GM18861 (cell line): ENCODE results near the gene ATP7B.

Experiments used
- ATAC-seq: cut with Tn5 transposase; IDR thresholded peaks from one replicate; pipeline ENCODE4 v1.9.1; 2021; ENCODE audit not compliant: unreplicated experiment

Gene ATP7B

DNA sequence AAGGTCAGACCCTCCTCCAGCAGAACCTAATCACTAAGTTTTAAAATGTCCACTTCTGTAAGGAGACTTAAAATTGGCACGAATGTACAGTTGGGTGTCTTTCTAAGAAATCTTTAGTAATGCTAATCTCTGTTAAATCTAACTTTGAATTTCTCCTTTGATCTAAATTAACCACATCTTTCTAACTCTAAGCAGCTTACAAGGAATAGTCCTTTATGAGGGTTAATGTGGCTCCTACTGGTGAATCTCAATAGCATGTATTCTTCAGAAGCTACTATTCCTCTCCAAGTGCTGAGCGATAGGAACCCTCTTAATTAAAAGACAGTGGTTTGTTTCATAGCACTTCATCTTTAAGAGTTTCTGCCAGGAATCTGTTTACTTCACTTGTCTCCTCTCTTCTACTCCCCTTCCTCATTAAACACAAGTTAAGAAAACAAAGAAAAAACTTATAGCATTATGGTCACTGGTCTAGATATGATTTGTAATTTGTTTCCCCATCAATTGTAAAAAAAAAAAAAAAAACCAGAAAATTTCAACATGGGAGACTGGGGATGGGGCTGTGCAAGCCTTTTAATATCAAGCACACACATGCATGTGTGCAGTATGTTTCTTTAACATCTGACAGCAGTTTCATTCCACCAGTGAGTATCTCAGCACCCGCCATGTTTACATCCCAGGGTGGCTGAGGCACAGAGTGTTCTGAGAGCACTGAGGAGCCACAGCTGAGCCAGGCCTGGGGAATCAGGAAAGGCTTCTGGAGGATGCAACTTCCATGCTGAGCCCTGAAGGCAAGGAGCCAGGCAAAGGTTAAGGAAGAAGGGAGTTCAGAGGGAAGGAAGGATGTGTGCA lies 57.7 kb downstream of the ATP7B start:
- ATAC-seq: no peak

DNA sequence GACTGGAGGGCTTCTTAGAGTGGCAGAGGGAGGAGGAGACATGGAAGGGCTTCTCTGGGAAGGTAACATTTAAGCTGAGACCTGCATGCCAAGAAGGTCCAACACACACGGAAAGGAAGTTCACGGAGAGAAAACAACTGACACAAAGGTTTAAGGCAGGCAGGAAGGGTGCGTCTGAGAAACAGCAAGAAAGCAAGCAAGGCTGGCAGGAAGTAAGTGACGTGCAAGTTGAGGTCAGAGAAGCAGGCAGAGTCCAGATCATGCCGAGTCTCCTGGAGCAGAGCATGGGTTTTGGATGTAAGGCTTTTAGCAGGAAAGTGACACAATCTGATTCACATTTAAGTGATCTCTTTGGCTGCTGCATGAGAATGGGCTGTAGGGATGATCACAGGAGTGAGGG lies 60.5 kb downstream of the ATP7B start:
- ATAC-seq: no peak

DNA sequence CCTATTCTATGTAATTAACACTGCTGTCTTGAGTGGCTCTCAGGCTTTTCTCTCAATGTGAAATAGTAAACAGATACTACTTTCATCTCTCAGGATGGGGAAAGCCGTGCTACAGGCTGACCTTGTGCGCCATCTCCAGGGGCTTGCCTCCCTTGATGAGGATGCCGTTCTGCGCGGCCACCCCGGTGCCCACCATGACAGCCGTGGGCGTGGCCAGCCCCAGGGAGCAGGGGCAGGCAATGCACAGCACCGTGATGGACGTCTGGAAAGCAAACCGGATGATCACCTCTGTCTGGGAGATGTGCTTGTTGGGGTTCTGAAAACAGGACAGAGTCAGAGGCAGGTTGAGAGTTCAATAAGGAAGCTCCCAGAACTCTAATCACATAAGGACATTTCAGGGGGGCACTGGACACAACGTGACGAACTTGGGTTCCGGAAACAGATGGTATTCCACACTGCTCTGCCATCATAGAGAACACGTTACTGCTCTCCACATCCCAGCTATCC lies 65.0 kb downstream of the ATP7B start:
- no peak for ATAC-seq

DNA sequence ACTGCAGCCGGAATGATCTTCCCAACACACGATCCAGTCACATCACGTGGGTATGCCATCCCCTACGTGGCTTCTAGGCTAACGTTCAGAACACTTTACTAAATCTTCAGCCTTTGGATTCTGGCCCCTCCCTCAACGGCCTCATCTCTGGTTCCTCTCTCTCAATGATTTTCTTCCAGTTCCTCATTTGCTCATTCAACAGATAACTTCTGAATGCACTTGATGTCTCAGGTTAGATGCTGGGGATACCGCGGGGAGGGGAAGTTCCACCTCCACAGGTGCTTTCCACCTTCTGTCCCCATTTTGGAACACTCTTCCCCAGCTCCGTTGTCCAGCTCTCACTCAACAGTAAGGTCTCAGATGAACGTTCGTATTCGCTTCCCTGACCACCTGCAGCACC lies 66.1 kb downstream of the ATP7B start:
- no peak for ATAC-seq

DNA sequence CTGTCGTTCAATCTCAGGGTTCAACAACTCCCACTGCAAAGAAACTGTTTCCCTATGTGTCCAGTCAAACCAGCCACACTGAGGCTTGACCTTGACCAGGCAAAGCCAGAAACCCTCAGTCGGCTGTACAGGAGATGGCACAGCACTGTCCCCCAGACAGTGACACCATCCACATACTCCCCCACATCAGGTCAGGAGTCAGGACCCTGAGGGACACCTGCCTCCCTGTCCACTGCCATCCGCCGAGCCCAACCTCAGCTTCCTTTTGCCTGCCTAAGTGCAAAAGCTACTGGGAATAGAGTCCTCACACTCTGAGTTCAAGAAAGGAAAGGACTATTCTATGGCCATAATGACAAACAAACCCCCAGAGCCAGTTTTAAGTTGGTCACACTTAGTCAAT lies 66.8 kb downstream of the ATP7B start:
- ATAC-seq: no peak

DNA sequence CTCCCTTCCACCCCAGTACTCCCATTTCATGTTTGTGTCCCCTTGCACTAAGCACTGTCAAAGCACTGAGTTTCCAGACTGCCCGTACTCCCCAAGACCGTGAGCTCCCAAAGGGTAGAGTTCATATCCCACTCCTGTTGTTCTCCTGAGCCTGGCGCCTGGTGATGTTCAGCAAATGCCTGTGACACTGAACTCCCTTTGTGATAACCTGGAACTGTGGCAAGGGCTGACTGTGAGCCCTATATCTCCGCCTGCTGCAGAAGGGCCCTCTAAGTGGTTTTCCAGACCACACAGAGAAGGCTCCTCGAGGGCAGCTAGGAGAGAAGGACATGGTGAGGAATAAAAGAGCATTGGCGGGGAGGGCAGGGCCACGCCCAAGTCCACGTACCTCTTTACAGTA lies 67.5 kb downstream of the ATP7B start:
- ATAC-seq: no peak

DNA sequence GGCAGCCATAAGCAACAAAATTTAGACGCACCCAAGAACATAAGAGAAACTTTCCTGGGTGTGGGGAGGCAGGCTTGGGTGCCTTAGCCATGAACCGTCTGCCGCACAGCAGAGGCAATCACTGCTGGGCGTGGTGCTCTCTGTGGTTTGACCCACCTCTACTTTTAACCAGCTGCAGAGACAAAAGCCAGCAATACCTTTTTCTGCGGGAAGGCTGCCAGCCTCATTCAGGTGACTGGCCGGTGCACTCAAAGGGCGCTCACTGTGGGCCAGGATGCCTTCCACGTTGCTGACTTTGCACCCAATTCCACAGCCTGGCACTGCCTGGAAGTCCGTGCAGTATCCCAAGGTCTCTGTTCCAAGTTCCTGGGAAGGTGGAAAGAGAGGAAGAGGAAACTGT lies 69.1 kb downstream of the ATP7B start:
- ATAC-seq: no peak

DNA sequence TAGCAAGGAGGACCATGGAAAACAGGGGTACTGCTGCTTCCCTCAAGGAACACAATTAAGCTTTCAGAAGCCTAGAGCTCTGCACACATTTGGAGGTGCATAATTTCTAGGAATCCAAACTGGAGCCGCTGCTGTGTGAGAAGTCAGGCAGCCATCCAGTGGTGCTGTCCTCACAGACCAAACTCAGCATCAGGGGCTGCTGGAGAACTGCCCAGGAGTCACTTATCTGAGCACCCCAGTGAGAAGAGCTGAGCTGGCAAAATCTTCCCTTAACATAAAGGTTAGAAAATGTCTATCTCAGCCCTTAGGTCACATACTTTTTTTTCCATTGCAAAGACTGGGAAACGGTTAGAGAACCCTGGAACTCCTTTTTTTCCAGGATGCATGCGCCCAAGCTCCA lies 72.8 kb downstream of the ATP7B start:
- ATAC-seq: no peak

DNA sequence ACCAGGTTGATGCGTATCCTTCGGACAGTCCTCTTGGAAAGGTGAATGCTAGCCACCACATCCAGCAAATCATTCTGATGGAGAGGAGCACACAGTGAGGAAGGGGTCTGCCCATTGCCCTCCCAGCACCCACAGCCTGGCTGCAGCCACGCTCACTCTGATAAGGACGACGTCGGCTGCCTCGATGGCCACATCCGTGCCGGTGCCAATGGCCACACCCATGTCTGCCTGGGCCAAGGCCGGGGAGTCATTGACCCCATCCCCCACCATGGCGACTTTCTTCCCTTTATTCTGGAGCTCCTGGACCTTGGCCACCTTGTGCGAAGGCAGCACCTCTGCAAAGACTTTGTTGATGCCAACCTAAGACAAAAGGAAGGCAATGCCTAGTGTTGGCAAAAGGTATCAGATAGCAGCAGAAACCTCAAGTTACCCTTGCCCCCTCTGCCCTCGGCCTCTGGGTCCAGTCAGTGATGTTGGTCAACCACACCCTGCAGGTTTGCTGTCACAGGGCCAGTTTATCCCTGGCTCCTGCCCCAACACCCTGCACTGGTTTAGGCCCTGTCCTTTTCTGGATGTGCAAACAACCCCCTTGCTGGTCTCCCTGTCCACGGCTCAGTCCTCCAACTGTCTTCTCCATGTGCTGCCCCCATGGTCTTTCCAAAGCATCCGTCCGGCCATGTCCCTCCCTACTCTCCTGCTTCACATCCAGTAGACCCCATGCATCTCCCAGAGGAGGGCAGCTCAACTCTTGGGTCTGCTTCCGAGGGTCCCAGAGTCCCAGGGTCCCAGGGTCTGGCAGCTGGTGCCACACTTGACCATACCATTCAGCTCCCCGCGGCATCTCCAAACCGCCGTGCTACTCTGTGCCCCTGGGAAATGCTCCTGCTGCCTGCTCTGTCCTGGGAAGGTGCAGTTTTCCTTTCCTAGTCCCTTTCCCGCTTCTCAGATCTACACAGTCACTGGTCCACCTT lies 73.6 kb downstream of the ATP7B start:
- ATAC-seq: no peak

DNA sequence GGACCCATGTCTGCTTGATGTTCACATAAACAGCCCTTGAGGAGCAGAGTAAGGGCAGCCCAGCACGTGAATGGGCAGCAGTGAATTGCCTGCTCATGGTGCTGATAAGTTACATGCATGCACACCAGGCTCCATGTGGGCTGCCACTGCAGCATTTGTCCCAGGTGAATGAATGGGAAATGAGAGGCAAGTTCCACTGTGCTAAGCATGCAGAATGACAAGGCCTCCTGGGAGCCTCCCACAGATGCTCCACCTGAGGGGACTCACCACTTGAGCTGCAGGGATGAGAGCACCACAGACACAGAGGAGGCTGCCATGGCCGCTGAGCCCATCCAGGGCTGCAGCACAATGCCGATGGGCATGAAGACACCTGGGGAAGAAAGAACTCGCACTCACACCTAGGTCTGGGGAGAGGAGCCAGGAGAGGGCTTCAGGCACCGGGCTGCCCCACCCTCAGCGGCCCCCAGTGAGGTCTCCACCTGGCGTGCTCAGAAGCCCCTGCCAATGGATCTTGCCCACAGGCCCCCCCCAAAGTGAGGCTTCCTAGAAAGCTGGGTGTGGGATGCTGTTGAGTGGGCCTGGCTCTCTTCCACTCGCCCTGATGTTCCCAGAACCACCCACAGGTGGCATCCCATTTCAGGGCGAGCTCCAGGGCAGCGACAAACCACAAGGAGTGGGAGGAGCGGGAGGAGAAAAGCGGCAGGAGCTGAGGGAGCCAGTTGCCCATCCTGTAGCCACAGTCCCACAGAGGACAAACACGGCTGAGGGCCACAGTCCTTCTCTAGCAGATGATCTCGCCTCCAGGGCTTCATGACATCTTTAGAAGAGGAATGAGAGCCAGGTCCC lies 75.7 kb downstream of the ATP7B start:
- no peak for ATAC-seq

DNA sequence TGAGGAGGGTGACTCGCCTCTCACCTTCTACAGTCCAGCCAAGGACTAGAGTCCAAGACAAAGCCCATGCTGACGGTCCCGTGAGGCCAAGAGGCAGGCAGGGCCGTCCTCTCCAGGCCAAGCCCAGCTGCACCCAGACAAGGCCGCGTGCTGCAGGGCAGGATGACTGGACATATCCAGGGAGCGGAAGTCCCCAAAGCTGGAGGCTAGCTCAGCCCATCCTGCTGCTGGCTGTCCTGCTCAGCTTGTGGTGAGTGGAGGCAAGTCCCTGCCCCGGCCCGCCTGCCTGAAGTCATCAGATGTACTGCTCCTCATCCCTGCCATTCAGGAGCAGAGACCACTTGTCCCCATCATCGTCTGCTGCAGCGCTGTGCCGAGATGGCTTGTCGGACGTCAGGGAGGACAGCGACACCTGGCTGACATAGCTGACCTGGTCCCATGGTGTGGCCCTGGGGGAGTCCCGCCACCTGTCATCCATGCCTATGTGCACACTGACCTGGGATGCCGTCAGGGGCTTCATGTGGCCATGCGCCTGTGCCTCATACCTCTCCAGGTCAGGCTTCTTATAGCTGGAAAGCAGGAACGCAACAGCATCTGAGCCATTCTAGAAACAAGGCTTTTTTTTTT lies 76.7 kb downstream of the ATP7B start:
- no peak for ATAC-seq

DNA sequence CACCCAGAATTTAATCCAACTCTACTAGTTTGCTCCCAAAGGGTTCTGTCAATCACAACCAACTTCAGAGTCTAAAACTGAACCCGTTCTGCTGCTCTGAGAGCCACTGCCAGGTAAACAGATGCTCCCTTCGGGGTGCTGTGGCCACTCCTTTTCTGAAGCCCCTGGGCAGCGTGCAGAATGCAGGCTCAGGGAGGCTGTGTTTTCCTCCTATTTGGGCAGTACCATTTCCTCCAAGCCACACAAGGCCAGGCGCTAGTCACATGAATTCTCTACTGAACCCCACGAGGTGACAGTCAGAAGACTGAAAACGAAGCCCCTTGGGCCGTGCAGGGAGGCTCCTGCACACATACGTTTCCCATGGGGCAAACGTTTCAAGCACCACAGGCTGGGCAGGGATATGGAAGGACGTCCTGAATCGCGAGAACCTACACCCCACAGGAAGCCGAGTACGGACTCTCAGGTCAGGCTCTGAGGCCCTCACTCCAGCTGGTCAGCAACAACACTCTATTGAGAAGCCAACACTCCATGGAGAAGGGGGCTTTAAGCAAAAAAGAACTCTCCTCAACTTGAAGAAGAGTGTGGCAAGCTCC lies 77.7 kb downstream of the ATP7B start:
- ATAC-seq: no peak

DNA sequence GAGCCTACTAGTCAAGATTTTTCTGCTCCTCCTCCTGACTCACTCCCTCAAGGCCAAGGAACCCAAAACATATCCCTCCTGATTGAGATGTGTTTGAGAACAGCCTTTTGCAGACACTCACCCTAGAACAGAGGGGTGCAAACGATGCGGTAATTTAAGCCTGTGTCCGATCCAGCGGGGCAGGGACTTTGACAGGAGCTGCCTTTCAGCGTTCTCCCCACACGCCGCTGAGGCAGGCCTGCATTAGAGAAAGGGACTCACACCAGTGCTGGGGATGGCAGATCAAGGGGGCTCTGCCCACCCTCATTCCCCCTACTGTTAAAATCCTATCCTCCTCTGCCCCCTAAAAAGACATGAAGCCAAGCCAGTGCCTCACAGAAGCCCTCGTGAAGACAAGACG lies 79.0 kb downstream of the ATP7B start:
- ATAC-seq: no peak

DNA sequence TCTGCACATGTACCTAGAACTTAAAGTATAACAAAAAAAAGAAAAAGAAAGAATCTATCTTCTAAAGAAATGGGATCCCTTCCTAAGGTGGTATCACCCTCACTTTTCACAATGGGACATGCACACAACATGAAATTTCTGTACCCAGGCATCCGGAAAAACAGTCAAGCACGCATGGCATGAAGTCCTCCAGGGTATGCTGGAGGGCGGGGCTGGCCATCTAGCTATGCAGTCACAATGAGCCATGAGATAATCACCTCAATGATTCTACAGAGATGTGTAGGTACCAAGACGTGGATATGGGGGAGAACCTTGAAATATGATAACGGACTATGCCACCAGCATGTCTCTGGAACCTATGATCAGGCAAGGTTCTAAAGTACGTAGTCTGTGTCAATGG lies 79.6 kb downstream of the ATP7B start:
- no peak for ATAC-seq

DNA sequence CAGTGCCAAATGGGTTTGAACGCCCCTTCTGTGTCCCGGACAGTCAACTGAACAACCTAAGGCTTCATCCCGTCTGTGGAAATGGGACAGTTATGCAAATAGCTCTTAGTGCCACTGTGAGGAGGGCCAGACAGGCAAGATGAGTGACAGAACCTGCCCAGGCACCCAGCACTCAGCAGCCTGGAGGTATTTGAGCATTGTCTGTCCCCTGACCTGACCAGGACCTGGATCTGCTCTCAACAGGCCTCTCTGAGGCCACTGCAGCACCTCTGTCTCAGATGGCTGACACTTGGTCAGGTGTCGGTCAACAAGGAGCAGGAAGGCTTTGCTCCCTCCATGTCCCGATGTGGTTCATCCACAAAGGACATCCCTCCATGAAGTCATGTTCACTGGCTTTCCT lies 81.6 kb downstream of the ATP7B start:
- no peak for ATAC-seq

DNA sequence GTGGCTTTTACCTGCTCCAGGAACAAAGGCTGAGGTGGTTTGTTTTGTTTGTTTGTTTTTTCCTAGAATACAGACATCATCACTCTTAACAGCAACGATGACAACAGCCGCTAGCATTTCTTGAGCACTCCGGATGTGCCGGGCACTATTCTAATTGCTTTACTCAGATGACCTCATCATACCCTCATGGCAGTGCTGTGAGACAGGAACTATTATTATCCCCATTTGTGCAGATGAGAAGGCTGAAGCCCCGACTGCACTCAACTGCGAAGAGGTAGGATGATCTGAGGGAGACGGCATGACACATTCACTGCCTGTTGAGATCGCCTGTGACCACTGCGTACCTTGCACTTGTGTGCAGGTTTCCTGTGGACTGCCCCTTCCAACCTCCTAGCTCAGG lies 83.0 kb downstream of the ATP7B start:
- no peak for ATAC-seq

DNA sequence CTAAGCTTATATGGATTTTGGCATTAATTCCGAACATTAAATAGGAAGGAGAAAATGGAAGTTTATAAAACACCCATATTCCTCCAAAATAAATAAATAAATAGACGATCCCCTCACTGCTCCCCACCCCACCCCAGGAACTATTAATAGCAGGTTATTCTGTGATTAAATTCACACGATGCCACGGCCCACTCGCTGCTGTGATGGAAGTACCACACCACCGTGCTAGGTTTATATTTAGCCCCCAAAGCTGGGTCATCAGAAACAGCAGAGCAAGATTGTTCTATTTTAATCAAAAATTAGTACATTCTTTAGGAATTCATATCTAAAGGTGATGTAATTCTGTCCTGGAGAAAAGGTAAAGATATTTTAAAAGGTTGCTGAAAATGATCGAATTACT lies 84.1 kb downstream of the ATP7B start:
- no peak for ATAC-seq

DNA sequence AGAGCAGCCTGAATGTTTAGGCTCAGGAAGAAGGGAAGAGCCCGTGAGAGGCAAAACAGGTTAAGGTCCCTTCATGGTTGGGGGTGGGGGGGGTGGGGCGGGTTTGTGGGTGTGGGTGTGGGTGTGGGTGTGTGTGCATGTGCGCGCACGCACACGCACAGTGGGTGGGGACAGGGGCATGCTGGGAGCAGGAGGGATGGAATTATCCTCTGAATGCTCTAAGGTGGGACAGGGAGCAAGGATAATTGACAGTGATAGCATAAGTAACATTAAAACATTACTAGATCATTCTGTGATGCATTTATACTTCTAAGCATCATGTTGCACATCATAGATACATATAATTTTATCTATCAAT lies 84.7 kb downstream of the ATP7B start:
- no peak for ATAC-seq

DNA sequence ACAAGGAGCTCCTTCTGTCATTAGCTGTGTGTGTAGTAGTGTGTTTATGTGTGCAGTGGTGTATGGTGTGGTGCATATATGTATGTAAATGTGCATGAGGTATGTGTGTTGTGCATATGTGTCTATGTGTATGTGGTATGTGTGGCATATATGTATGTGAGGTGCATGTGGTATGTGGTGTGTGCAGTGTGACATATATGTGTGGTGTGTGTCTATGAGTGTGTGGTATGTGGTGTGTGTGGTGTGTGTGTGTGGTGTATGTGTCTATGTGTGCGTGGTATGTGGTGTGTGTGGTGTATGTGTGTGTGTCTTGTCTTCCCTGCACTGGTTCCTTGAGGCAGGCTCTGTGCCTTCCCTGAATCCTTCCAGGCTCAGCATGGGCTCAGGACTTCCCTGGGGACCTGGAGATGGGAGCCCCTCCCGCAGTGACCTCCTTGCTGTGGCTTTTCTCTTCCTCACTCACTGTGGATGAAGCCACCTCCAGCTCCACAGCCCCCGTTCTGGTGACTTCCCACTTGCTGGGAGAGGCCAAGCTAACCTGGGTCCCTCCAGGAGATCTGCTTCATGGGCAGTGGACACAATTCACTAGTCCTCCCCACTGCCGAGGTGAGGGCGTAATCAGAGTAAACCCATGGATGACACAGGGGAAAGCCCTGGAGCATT lies 85.3 kb downstream of the ATP7B start:
- no peak for ATAC-seq
